HepG2 (cell line): ENCODE results near the gene AXIN2. TPM values are rescaled to one million over a fixed set of nuclear protein-coding genes. Genes with fewer than 3 reads are reported as not detected.

ENCODE experiments used
- ADNP ChIP-seq: sonication (generic); formaldehyde crosslinking; IDR thresholded peaks from 2 replicates; pipeline ENCODE4 v1.4.0; 2020; ENCODE audit warnings: missing genetic modification reagents
- CBFB ChIP-seq: sonication (generic); formaldehyde crosslinking; IDR thresholded peaks from 2 replicates; pipeline ENCODE4 v1.4.0; 2020; ENCODE audit warnings: missing genetic modification reagents
- CEBPB ChIP-seq: IDR thresholded peaks from 2 replicates; pipeline ENCODE4 v1.6.1; 2011; ENCODE audit warnings: low read depth, low read length, improper control_type of control experiment, borderline replicate concordance
- CENPX ChIP-seq: sonication (generic); formaldehyde crosslinking; IDR thresholded peaks from 2 replicates; pipeline ENCODE4 v1.9.0; 2021; ENCODE audit warnings: mild to moderate bottlenecking, missing genetic modification reagents, moderate library complexity
- KAT2B ChIP-seq: fragments of 150-350 bp; IDR thresholded peaks from 2 replicates; pipeline ENCODE4 v1.6.1; 2014; ENCODE audit warnings: low read depth, low read length, borderline replicate concordance
- KDM1A ChIP-seq: IDR thresholded peaks from 2 replicates; pipeline ENCODE4 v1.6.1; 2016; ENCODE audit warnings: missing compliant biosample characterization
- MYC ChIP-seq: sonication (generic); formaldehyde crosslinking; IDR thresholded peaks from 2 replicates; pipeline ENCODE4 v1.9.0; 2021; ENCODE audit warnings: missing genetic modification reagents, borderline replicate concordance
- NBN ChIP-seq: fragments of 450-650 bp; conservative IDR thresholded peaks from 2 replicates; pipeline ENCODE4 v1.6.1; 2017
- NCOA1 ChIP-seq: sonication (generic); formaldehyde crosslinking; IDR thresholded peaks from 2 replicates; pipeline ENCODE4 v1.9.0; 2021; ENCODE audit warnings: missing genetic modification reagents
- ONECUT2 ChIP-seq: sonication (generic); formaldehyde crosslinking; IDR thresholded peaks from 2 replicates; pipeline ENCODE4 v1.4.0; 2020; ENCODE audit warnings: missing genetic modification reagents
- RNF2 ChIP-seq: fragments of 450-650 bp; conservative IDR thresholded peaks from 2 replicates; pipeline ENCODE4 v1.6.1; 2016; ENCODE audit warnings: low read depth
- SETDB1 ChIP-seq: sonication (generic); formaldehyde crosslinking; IDR thresholded peaks from 2 replicates; pipeline ENCODE4 v1.5.1; 2020; ENCODE audit warnings: missing genetic modification reagents, mild to moderate bottlenecking, borderline replicate concordance
- SMYD3 ChIP-seq: sonication (generic); formaldehyde crosslinking; IDR thresholded peaks from 2 replicates; pipeline ENCODE4 v1.8.1; 2023; ENCODE audit warnings: mild to moderate bottlenecking, missing genetic modification reagents
- TCF12 ChIP-seq, 2 experiments: fragments of 450-650 bp in 1 of 2; sonication (generic) in 1 of 2; formaldehyde crosslinking in 1 of 2; IDR thresholded peaks; 2 replicates each; pipeline versions ENCODE4 v1.6.1 to v1.8.0; 2017 to 2022; ENCODE audit warnings: antibody characterized with exemption in 1 of 2, mild to moderate bottlenecking in 1 of 2, missing genetic modification reagents in 1 of 2, moderate library complexity in 1 of 2
- ZFP36L1 ChIP-seq: sonication (generic); formaldehyde crosslinking; IDR thresholded peaks from 2 replicates; pipeline ENCODE4 v1.8.0; 2022; ENCODE audit warnings: mild to moderate bottlenecking, missing genetic modification reagents, moderate library complexity
- ZNF260 ChIP-seq: sonication (generic); formaldehyde crosslinking; IDR thresholded peaks from 2 replicates; pipeline ENCODE4 v1.4.0; 2020; ENCODE audit warnings: missing genetic modification reagents, low read depth, mild to moderate bottlenecking, borderline replicate concordance
- ZNF335 ChIP-seq: sonication (generic); formaldehyde crosslinking; IDR thresholded peaks from 2 replicates; pipeline ENCODE4 v1.4.0; 2020; ENCODE audit warnings: missing genetic modification reagents
- ZNF484 ChIP-seq: sonication (generic); formaldehyde crosslinking; IDR thresholded peaks from 2 replicates; pipeline ENCODE4 v1.5.1; 2020; ENCODE audit warnings: mild to moderate bottlenecking, low read depth, missing genetic modification reagents, borderline replicate concordance
- ZNF501 ChIP-seq: sonication (generic); formaldehyde crosslinking; IDR thresholded peaks from 2 replicates; pipeline ENCODE4 v1.5.1; 2020; ENCODE audit warnings: mild to moderate bottlenecking, moderate library complexity, missing genetic modification reagents
- ZNF616 ChIP-seq: sonication (generic); formaldehyde crosslinking; IDR thresholded peaks from 2 replicates; pipeline ENCODE4 v1.5.0; 2020; ENCODE audit warnings: low read depth, mild to moderate bottlenecking, missing genetic modification reagents
- ZNF761 ChIP-seq: sonication (generic); formaldehyde crosslinking; conservative IDR thresholded peaks from 2 replicates; pipeline ENCODE4 v1.4.0; 2020; ENCODE audit warnings: mild to moderate bottlenecking, missing genetic modification reagents
- polyA plus RNA-seq, 8 experiments: library from polyadenylated mRNA; depleted of rRNA in 3 of 8; stranded (reverse) in 7 of 8; unstranded in 1 of 8; fragments of >200 nt; fragmentation: Illumina TruSeq in 4 of 8; extraction: Trizol in 4 of 8; gene quantifications; 2 replicates each; pipeline versions ENCODE4 v1.2.1 to v1.2.3, GENCODE V29; 2011 to 2016; ENCODE audit warnings: low read depth in 4 of 8, missing spikeins in 1 of 8, mixed read lengths in 1 of 8; ENCODE audit not compliant: insufficient read depth in 1 of 8
- total RNA-seq, 5 experiments: library from RNA; depleted of rRNA; stranded (reverse); fragments of >200 nt; fragmentation: Illumina TruSeq; extraction: Trizol; gene quantifications; 2 replicates each; pipeline ENCODE4 v1.2.3, GENCODE V29; 2016; ENCODE audit warnings: low read depth in 1 of 5
- TF ChIP-seq, protein P1 (sequence below), 2 experiments: sonication (generic) in 1 of 2; formaldehyde crosslinking in 1 of 2; IDR thresholded peaks; 2 replicates each; pipeline versions ENCODE4 v1.5.1 to v1.6.1; 2011 to 2020; ENCODE audit warnings: borderline replicate concordance in 1 of 2, low read depth in 1 of 2, low read length in 1 of 2, mild to moderate bottlenecking in 1 of 2, missing genetic modification reagents in 1 of 2, moderate library complexity in 1 of 2
- TF ChIP-seq, protein P2 (sequence below): sonication (generic); formaldehyde crosslinking; IDR thresholded peaks from 2 replicates; pipeline ENCODE4 v1.8.1; 2023; ENCODE audit warnings: mild to moderate bottlenecking, moderate library complexity, missing genetic modification reagents
- TF ChIP-seq, protein P3 (sequence below): sonication (generic); formaldehyde crosslinking; IDR thresholded peaks from 2 replicates; pipeline ENCODE4 v1.8.0; 2022; ENCODE audit warnings: missing genetic modification reagents, mild to moderate bottlenecking, borderline replicate concordance

Gene AXIN2
- total and polyA plus RNA-seq, 2 of the 13 experiments (the other 11 are each of a cell fraction or from before 2014, with no cell fraction given): 58.6 to 63.4 TPM

DNA sequence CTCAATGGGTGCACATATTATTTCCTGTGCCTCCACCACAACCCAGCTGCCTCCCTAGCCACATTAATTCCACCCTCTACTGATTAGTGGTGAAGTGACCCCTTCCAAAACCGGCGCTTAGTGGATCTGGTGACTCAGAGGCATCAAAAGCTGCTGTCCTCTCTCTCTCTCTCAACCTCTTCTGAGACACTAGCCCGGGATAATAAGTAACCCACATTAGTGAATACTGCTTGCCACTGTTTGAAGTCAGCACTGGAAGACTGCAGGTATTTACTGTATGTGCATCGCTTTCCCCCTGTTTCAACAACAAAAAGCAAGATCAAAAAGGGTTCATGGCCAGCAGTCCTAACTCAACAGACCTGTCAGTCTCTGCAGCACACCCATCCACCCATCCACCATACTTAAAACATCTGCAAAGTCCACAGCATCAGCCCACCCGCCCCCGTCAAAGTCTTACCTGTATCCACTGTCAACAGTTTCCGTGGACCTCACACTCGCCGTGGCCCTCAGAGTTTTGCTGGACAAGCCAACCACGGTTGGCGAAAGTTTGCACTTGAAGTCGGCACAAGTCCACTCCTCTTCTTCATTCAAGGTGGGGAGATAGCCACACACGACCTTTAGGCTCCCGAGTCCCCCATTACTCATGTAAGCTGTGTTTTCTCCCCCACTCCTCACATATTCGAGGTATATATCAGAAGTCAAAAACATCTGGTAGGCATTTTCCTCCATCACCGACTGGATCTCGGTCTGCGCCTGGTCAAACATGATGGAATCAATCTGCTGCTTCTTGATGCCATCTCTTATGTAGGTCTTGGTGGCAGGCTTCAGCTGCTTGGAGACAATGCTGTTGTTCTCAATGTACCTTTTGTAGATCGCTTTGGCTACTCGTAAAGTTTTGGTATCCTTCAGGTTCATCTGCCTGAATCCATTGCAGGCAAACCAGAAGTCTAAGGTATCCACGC lies 3.8 kb downstream of the AXIN2 start (continued):
- TF ChIP-seq RNF2: no peak
- TF ChIP-seq KDM1A (CRISPR knock-in tag): peak; percentile 77
- TF ChIP-seq, protein P1, sequence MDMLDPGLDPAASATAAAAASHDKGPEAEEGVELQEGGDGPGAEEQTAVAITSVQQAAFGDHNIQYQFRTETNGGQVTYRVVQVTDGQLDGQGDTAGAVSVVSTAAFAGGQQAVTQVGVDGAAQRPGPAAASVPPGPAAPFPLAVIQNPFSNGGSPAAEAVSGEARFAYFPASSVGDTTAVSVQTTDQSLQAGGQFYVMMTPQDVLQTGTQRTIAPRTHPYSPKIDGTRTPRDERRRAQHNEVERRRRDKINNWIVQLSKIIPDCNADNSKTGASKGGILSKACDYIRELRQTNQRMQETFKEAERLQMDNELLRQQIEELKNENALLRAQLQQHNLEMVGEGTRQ (IDR thresholded peaks at IDR 0.05; ENCODE audit: low read depth, low read length): no peak
- TF ChIP-seq, protein P1 (CRISPR knock-in tag; IDR thresholded peaks at IDR 0.05; ENCODE audit: borderline replicate concordance): no peak
- TF ChIP-seq MYC (CRISPR knock-in tag): peak; percentile 36; the same call in 1 of the 2 replicates
- TF ChIP-seq ZNF484 (CRISPR knock-in tag): no peak
- no peak for TF ChIP-seq NBN
- TF ChIP-seq SETDB1 (CRISPR knock-in tag): no peak
- TF ChIP-seq ZNF335 (CRISPR knock-in tag): peak; percentile 82
- TF ChIP-seq CENPX (CRISPR knock-in tag): no peak
- peak; percentile 83 for TF ChIP-seq ZNF501
- no peak for TF ChIP-seq ZNF761
- TF ChIP-seq, protein P2, sequence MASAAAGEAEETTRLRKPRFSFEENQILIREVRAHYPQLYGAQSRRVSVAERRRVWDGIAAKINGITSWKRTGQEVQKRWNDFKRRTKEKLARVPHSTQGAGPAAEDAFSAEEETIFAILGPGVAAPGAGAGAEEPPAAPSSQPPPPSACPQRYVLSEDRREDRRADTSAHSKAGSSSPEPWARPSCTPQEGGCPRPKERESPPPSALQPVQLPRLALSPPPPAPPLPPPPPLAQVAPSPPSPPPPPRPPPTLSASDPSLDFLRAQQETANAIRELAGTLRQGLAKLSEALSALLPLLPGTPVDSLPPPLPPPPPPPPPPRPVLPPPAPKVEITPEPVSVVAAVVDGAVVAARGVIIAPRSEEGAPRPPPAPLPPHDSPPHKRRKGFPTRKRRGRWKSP (CRISPR knock-in tag): peak; percentile 85; the same call in 1 of the 2 replicates
- TF ChIP-seq SMYD3 (CRISPR knock-in tag): peak; percentile 67; the same call in 1 of the 2 replicates
- TF ChIP-seq ZNF260 (CRISPR knock-in tag): no peak
- TF ChIP-seq CBFB (CRISPR knock-in tag): peak; percentile 16; the same call in 1 of the 2 replicates
- TF ChIP-seq KAT2B: no peak
- no peak for TF ChIP-seq ONECUT2 (CRISPR knock-in tag)
- TF ChIP-seq, protein P3, sequence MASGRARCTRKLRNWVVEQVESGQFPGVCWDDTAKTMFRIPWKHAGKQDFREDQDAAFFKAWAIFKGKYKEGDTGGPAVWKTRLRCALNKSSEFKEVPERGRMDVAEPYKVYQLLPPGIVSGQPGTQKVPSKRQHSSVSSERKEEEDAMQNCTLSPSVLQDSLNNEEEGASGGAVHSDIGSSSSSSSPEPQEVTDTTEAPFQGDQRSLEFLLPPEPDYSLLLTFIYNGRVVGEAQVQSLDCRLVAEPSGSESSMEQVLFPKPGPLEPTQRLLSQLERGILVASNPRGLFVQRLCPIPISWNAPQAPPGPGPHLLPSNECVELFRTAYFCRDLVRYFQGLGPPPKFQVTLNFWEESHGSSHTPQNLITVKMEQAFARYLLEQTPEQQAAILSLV: no peak
- peak; percentile 86 for TF ChIP-seq ZFP36L1 (CRISPR knock-in tag)
- no peak for TF ChIP-seq CEBPB
- TF ChIP-seq ZNF616 (CRISPR knock-in tag): 0 out of 2 replicates have a peak, but pooled peaks have one; percentile 39
- TF ChIP-seq NCOA1: no peak
- no peak for TF ChIP-seq ADNP (CRISPR knock-in tag)
- TF ChIP-seq TCF12 (IDR thresholded peaks at IDR 0.05): no peak
- TF ChIP-seq TCF12 (CRISPR knock-in tag; IDR thresholded peaks at IDR 0.05): peak; percentile 85
